Calu3 (cell line): ENCODE measurements around the gene SDR9C7. TPM values are rescaled to one million over a fixed set of nuclear protein-coding genes. Genes with fewer than 3 reads are reported as not detected.

Experiments
- BruUV-seq: library from RNA; stranded (reverse); fragments of 400-500 nt; replicated peaks from 2 replicates; lab custom pipeline; 2021; lab: Mats Ljungman, UMichigan
- CTCF ChIA-PET: fragments of 300-600 bp; sonication (Branson Sonifier 250); formaldehyde crosslinking; loops from one replicate; lab custom pipeline; 2022; ENCODE audit warnings: antibody characterized with exemption; lab: Charles Lee
- DNase-seq: peaks from one replicate; pipeline ENCODE4 v3.0.0; 2022
- H3K27ac Mint-ChIP-seq: one replicate; pipeline ENCODE4 v1.8.0; 2022; ENCODE audit warnings: mixed read lengths; ENCODE audit not compliant: unreplicated experiment
- H3K27me3 Mint-ChIP-seq: one replicate; pipeline ENCODE4 v1.8.0; 2022; ENCODE audit warnings: mixed read lengths; ENCODE audit not compliant: unreplicated experiment
- H3K36me3 Mint-ChIP-seq: one replicate; pipeline ENCODE4 v1.8.0; 2022; ENCODE audit warnings: mild to moderate bottlenecking, moderate library complexity, mixed read lengths; ENCODE audit not compliant: insufficient read depth, unreplicated experiment
- H3K4me1 Mint-ChIP-seq: one replicate; pipeline ENCODE4 v1.8.0; 2022; ENCODE audit warnings: mild to moderate bottlenecking, low read depth, mixed read lengths; ENCODE audit not compliant: unreplicated experiment
- H3K4me3 Mint-ChIP-seq: one replicate; pipeline ENCODE4 v1.8.0; 2022; ENCODE audit warnings: mild to moderate bottlenecking, low read depth, moderate library complexity, mixed read lengths; ENCODE audit not compliant: unreplicated experiment
- H3K9me3 Mint-ChIP-seq: one replicate; pipeline ENCODE4 v1.8.0; 2022; ENCODE audit warnings: low read depth, mixed read lengths; ENCODE audit not compliant: unreplicated experiment
- CTCF ChIP-seq: fragments of 200-600 bp; IDR thresholded peaks from one replicate; pipeline ENCODE4 v1.8.0; 2022; ENCODE audit warnings: antibody characterized with exemption; ENCODE audit not compliant: unreplicated experiment
- intact Hi-C: fragments of 100-400 bp; cut with micrococcal nuclease; formaldehyde crosslinking; loops from one replicate; pipeline ENCODE4 v1.10.0; 2022; ENCODE audit not compliant: unreplicated experiment
- total RNA-seq: library from RNA; stranded (reverse); gene quantifications from 2 replicates; pipeline ENCODE4 v1.2.3, GENCODE V29; 2022

The SDR9C7 gene
- total RNA-seq, 1 experiment from 2014 or later: not detected

- CTCF ChIA-PET: no interaction called here
- TF ChIP-seq CTCF: no peak
Measured at GRCh38 chr12:56951582-56952339, 17.6 kb upstream of the SDR9C7 start.

DNA sequence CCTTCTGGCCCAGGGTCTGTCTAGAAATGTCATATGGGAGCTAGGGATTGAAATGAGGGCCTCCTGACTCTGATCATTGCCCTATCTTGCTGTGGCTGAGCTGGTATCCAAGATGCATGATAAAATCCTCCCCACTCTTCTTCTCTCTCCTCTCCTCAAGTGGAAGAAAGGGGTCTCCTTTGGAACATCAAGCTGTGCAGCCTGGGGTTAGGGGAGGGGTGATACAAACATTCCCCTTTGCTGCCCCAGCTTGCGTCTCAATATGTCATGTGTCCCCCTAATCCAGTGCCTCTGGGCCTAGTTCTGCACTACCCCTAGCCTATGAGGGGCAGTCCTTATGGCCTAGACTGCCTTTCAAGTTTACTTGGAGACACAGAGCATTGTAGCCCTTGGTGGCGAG, 14.7 kb upstream of the SDR9C7 start:
- intact Hi-C loops: no loop called here
- no peak overlapping the region for H3K27ac Mint-ChIP-seq
- H3K4me1 Mint-ChIP-seq: no peaks in the 10 kb centered on the region
- no peaks in the 10 kb centered on the region for H3K9me3 Mint-ChIP-seq
- H3K27me3 Mint-ChIP-seq: peaks cover 34% of the 10 kb centered on the region
- TF ChIP-seq CTCF: no peak
- CTCF ChIA-PET: no interaction called here
- no peaks in the 10 kb centered on the region for H3K36me3 Mint-ChIP-seq
- no peak for DNase-seq
- H3K4me3 Mint-ChIP-seq: no peak overlapping the region
- BruUV-seq: no TSS peak

More at GRCh38 chr12:56951582-56952339, 17.6 kb upstream of the SDR9C7 start:
- intact Hi-C loops: no loop called here
- Mint-ChIP-seq H3K27me3 (peaks cover 43% of the 10 kb centered on the region), H3K4me3 (no peak overlapping the region), H3K9me3 (no peaks in the 10 kb centered on the region), H3K4me1 (peaks cover 11% of the 10 kb centered on the region), H3K27ac (no peak overlapping the region), H3K36me3 (no peaks in the 10 kb centered on the region)
- BruUV-seq: no TSS peak
- no peak for DNase-seq

DNA sequence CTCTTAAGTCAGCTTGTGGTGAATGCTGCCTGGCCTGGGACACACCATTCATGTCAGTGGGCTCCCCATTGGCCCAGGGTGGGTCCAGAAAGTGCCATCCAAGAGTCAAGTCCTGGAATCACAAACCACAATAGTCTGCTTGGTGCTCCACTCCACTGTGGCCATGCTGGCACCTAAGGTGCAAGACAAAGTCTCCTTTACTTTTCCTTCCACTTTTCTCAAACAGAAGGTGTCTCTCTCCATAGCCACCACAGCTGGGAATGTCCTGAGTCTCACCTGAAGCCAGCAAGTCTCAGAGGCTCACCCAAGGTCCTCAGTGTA, 14.2 kb upstream of the SDR9C7 start:
- CTCF ChIA-PET: no interaction called here
- Mint-ChIP-seq H3K27me3 (peaks cover 30% of the 10 kb centered on the region), H3K36me3 (no peaks in the 10 kb centered on the region), H3K27ac (no peak overlapping the region), H3K4me1 (no peaks in the 10 kb centered on the region), H3K9me3 (no peaks in the 10 kb centered on the region), H3K4me3 (no peak overlapping the region)
- BruUV-seq: no TSS peak
- DNase-seq: no peak
- intact Hi-C loops: no loop called here
- no peak for TF ChIP-seq CTCF

- intact Hi-C loops: no loop called here
- Mint-ChIP-seq H3K27me3 (peaks cover 24% of the 10 kb centered on the region), H3K36me3 (no peaks in the 10 kb centered on the region), H3K9me3 (no peaks in the 10 kb centered on the region), H3K4me1 (no peaks in the 10 kb centered on the region), H3K27ac (no peak overlapping the region), H3K4me3 (no peak overlapping the region)
- no peak for TF ChIP-seq CTCF
- CTCF ChIA-PET: no interaction called here
- peak; percentile 29 for DNase-seq
- no TSS peak for BruUV-seq
Measured at GRCh38 chr12:56947633-56948456, 13.6 kb upstream of the SDR9C7 start.
